ENCODE results near the gene SLC7A6. TPM values are rescaled to one million over a fixed set of nuclear protein-coding genes. Genes with fewer than 3 reads are reported as not detected.

The SLC7A6 gene
- total and polyA plus RNA-seq, 2 of the 13 experiments (the other 11 are each of a cell fraction or from before 2014, with no cell fraction given): 35.8 to 70.8 TPM

GRCh38 chr16:68265078-68265920 lies 973 bp downstream of the SLC7A6 start (continued):
- no peak for TF ChIP-seq HINFP (CRISPR knock-in tag; IDR thresholded peaks at IDR 0.05; ENCODE audit: low read depth)
- TF ChIP-seq ZNF841 (CRISPR knock-in tag; IDR thresholded peaks at IDR 0.05; ENCODE audit: borderline replicate concordance): no peak
- TF ChIP-seq ZFYVE20 (CRISPR knock-in tag; IDR thresholded peaks at IDR 0.05; ENCODE audit: borderline replicate concordance, low read depth): no peak
- TF ChIP-seq HNRNPL (IDR thresholded peaks at IDR 0.05; ENCODE audit: low read depth, low read length): peak; percentile 56; the same call in 1 of the 2 replicates
- TF ChIP-seq ZNF367 (CRISPR knock-in tag; IDR thresholded peaks at IDR 0.05; ENCODE audit: borderline replicate concordance): no peak
- no peak for TF ChIP-seq ZNF451 (CRISPR knock-in tag; IDR thresholded peaks at IDR 0.05)
- peak; percentile 12; the same call in 1 of the 2 replicates for TF ChIP-seq ZNF230 (CRISPR knock-in tag; IDR thresholded peaks at IDR 0.05)
- no peak for TF ChIP-seq ZNF251 (CRISPR knock-in tag; IDR thresholded peaks at IDR 0.05)
- TF ChIP-seq ZNF441 (CRISPR knock-in tag; IDR thresholded peaks at IDR 0.05; ENCODE audit: borderline replicate concordance): no peak
- TF ChIP-seq ATF6 (CRISPR knock-in tag; conservative IDR thresholded peaks at IDR 0.05): no peak; the same call in 1 of the 2 replicates
- no peak for TF ChIP-seq NR3C1 (CRISPR knock-in tag; IDR thresholded peaks at IDR 0.05)
- no peak for TF ChIP-seq TSC22D2 (CRISPR knock-in tag; IDR thresholded peaks at IDR 0.05; ENCODE audit: borderline replicate concordance)
- TF ChIP-seq CSRNP1 (CRISPR knock-in tag; IDR thresholded peaks at IDR 0.05): no peak
- TF ChIP-seq EED (CRISPR knock-in tag; IDR thresholded peaks at IDR 0.05): 0 out of 2 replicates have a peak, but pooled peaks have one; percentile 16
- 0 out of 2 replicates have a peak, but pooled peaks have one; percentile 40 for TF ChIP-seq ZNF558 (CRISPR knock-in tag; IDR thresholded peaks at IDR 0.05; ENCODE audit: borderline replicate concordance)
- TF ChIP-seq SNAI1 (CRISPR knock-in tag; IDR thresholded peaks at IDR 0.05; ENCODE audit: borderline replicate concordance): peak; percentile 94; the same call in 1 of the 2 replicates
- 0 out of 2 replicates have a peak, but pooled peaks have one; percentile 59 for TF ChIP-seq ZNF607 (CRISPR knock-in tag; IDR thresholded peaks at IDR 0.05; ENCODE audit: borderline replicate concordance)
- TF ChIP-seq ZFX (CRISPR knock-in tag; IDR thresholded peaks at IDR 0.05; ENCODE audit: low read depth): no peak; the same call in 1 of the 2 replicates
- TF ChIP-seq ADNP (CRISPR knock-in tag; IDR thresholded peaks at IDR 0.05): no peak
- TF ChIP-seq ZBTB7A (CRISPR knock-in tag; IDR thresholded peaks at IDR 0.05): no peak
- TF ChIP-seq PPARG (CRISPR knock-in tag; conservative IDR thresholded peaks at IDR 0.05): peak; percentile 81
- TF ChIP-seq ZNF572 (CRISPR knock-in tag; IDR thresholded peaks at IDR 0.05): no peak
- TF ChIP-seq ATF2 (CRISPR knock-in tag; IDR thresholded peaks at IDR 0.05): peak; percentile 91
